HepG2 (cell line): ENCODE results near the gene SEBOX. TPM values are rescaled to one million over a fixed set of nuclear protein-coding genes. Genes with fewer than 3 reads are reported as not detected.

Experiments used
- ATAC-seq: fragments of 200-7000 bp; cut with Tn5 transposase; 3 replicates; pipeline ENCODE4 v1.9.1; 2020; ENCODE audit warnings: mild to moderate bottlenecking, moderate library complexity
- BruUV-seq: library from RNA; stranded (reverse); fragments of 400-500 nt; replicated peaks from 2 replicates; lab custom pipeline; 2021; lab: Mats Ljungman, UMichigan
- CTCF ChIA-PET: fragments of 300-600 bp; formaldehyde crosslinking; extraction: SDS; loops from one replicate; lab custom pipeline; 2021; ENCODE audit warnings: low total read pairs, inconsistent platforms, low intra/inter-chr PET ratio; lab: Yijun Ruan, JAX
- POLR2A ChIA-PET: fragments of 350-600 bp; sonication (Branson Sonifier 250); formaldehyde crosslinking; loops from one replicate; lab custom pipeline; 2020; ENCODE audit warnings: antibody characterized with exemption, inconsistent platforms; lab: Yijun Ruan, JAX
- DNase-seq: peaks from one replicate; pipeline ENCODE4 v3.0.0-alpha.2; 2015; ENCODE audit warnings: low spot score
- FAIRE-seq: peaks from 3 replicates; lab custom pipeline; 2011; peaks lifted over from hg19 to GRCh38; lab: Jason Lieb, UNC
- H2AFZ ChIP-seq: one replicate; pipeline ENCODE4 v1.6.1; 2011; ENCODE audit warnings: low read length, inconsistent platforms
- H3K27ac ChIP-seq: fragments of 300-600 bp; 3 replicates; pipeline ENCODE4 v1.8.0; 2011; ENCODE audit warnings: mixed run types, mild to moderate bottlenecking, mixed read lengths, low read length, inconsistent platforms; ENCODE audit not compliant: insufficient read depth; ENCODE audit errors: extremely low read length
- H3K27me3 ChIP-seq, 2 experiments: fragments of 200-600 bp in 1 of 2; 2 replicates in 1 of 2; 3 replicates in 1 of 2; pipeline versions ENCODE4 v1.6.0 to v1.8.0; 2011; ENCODE audit warnings: low read length in 2 of 2, mild to moderate bottlenecking in 2 of 2, moderate library complexity in 2 of 2, inconsistent platforms in 1 of 2; ENCODE audit not compliant: insufficient read depth in 2 of 2, control insufficient read depth in 1 of 2
- H3K36me3 ChIP-seq, 2 experiments: fragments of 200-600 bp in 1 of 2; replicated peaks in 1 of 2; 2 replicates in 1 of 2; 3 replicates in 1 of 2; pipeline versions ENCODE4 v1.5.1 to v1.8.0; 2011; ENCODE audit warnings: low read length in 2 of 2, inconsistent platforms in 1 of 2; ENCODE audit not compliant: insufficient read depth in 2 of 2, control insufficient read depth in 1 of 2
- H3K4me1 ChIP-seq: 2 replicates; pipeline ENCODE4 v1.5.1; 2012; ENCODE audit warnings: low read length, inconsistent platforms; ENCODE audit not compliant: insufficient read depth
- H3K4me2 ChIP-seq: 2 replicates; pipeline ENCODE4 v1.6.0; 2011; ENCODE audit warnings: low read depth, low read length, inconsistent platforms
- H3K4me3 ChIP-seq, 3 experiments: fragments of 200-600 bp in 1 of 3; sonication (generic), shearing (Covaris generic) in 1 of 3; replicated peaks in 1 of 3; 2 replicates each; pipeline ENCODE4 v1.5.1; 2011 to 2016; ENCODE audit warnings: low read length in 3 of 3, inconsistent platforms in 2 of 3, low read depth in 2 of 3, mild to moderate bottlenecking in 2 of 3, control low read depth in 1 of 3, mixed read lengths in 1 of 3; ENCODE audit not compliant: insufficient read depth in 1 of 3
- H3K79me2 ChIP-seq: one replicate; pipeline ENCODE4 v1.6.1; 2011; ENCODE audit warnings: low read length, inconsistent platforms; ENCODE audit not compliant: insufficient read depth
- H3K9ac ChIP-seq: 2 replicates; pipeline ENCODE4 v1.6.0; 2011; ENCODE audit warnings: mild to moderate bottlenecking, low read depth, low read length, inconsistent platforms; ENCODE audit not compliant: insufficient read depth
- H3K9me3 ChIP-seq: 2 replicates; pipeline ENCODE4 v1.5.1; 2012; ENCODE audit warnings: mild to moderate bottlenecking, low read length
- H4K20me1 ChIP-seq: 2 replicates; pipeline ENCODE4 v1.6.0; 2011; ENCODE audit warnings: inconsistent platforms, mild to moderate bottlenecking, low read length, moderate library complexity; ENCODE audit not compliant: insufficient read depth
- AGO1 ChIP-seq: fragments of 200-400 bp; formaldehyde crosslinking; IDR thresholded peaks from 2 replicates; pipeline ENCODE4 v1.6.1; 2017; ENCODE audit warnings: mild to moderate bottlenecking, low read depth, low read length, moderate library complexity; ENCODE audit not compliant: poor library complexity, severe bottlenecking
- BATF2 ChIP-seq: sonication (generic); formaldehyde crosslinking; IDR thresholded peaks from 2 replicates; pipeline ENCODE4 v1.8.0; 2022; ENCODE audit warnings: mild to moderate bottlenecking, missing genetic modification reagents, moderate library complexity
- CCAR2 ChIP-seq: fragments of 200-400 bp; formaldehyde crosslinking; optimal IDR thresholded peaks from 2 replicates; pipeline ENCODE3; 2018; ENCODE audit warnings: low read depth, mild to moderate bottlenecking, low read length, moderate library complexity
- GZF1 ChIP-seq: sonication (generic); formaldehyde crosslinking; IDR thresholded peaks from 2 replicates; pipeline ENCODE4 v1.5.1; 2020; ENCODE audit warnings: mild to moderate bottlenecking, missing genetic modification reagents
- HOXA7 ChIP-seq: sonication (generic); formaldehyde crosslinking; IDR thresholded peaks from 2 replicates; pipeline ENCODE4 v1.8.1; 2022; ENCODE audit warnings: mild to moderate bottlenecking, missing genetic modification reagents, moderate library complexity
- MXD4 ChIP-seq: IDR thresholded peaks from 2 replicates; pipeline ENCODE4 v1.6.1; 2016; ENCODE audit warnings: mild to moderate bottlenecking, missing biosample characterization, missing genetic modification reagents
- NFKBIZ ChIP-seq: IDR thresholded peaks from 2 replicates; pipeline ENCODE4 v1.6.1; 2018; ENCODE audit warnings: missing genetic modification reagents, missing compliant biosample characterization
- PHF21A ChIP-seq: sonication (generic); formaldehyde crosslinking; IDR thresholded peaks from 2 replicates; pipeline ENCODE4 v1.5.0; 2020; ENCODE audit warnings: mild to moderate bottlenecking, missing genetic modification reagents
- PRMT3 ChIP-seq: sonication (generic); formaldehyde crosslinking; IDR thresholded peaks from 2 replicates; pipeline ENCODE4 v1.8.1; 2022; ENCODE audit warnings: low read depth, mild to moderate bottlenecking, moderate library complexity, missing genetic modification reagents, borderline replicate concordance
- RELA ChIP-seq: sonication (generic); formaldehyde crosslinking; IDR thresholded peaks from 2 replicates; pipeline ENCODE4 v1.4.0; 2020; ENCODE audit warnings: missing genetic modification reagents
- ZNF264 ChIP-seq: sonication (generic); formaldehyde crosslinking; IDR thresholded peaks from 2 replicates; pipeline ENCODE4 v1.4.0; 2020; ENCODE audit warnings: missing genetic modification reagents
- ZNF407 ChIP-seq: sonication (generic); formaldehyde crosslinking; IDR thresholded peaks from one replicate; pipeline ENCODE4 v1.5.1; 2020; ENCODE audit warnings: mild to moderate bottlenecking, missing genetic modification reagents; ENCODE audit errors: not compliant biosample characterization
- ZNF782 ChIP-seq: sonication (generic); formaldehyde crosslinking; IDR thresholded peaks from 2 replicates; pipeline ENCODE4 v1.4.0; 2020; ENCODE audit warnings: missing genetic modification reagents, mild to moderate bottlenecking, borderline replicate concordance
- WGBS: methylation state at CpG from one replicate; pipeline ENCODE4 v1.1.6; 2017; ENCODE audit warnings: low lambda C conversion rate; 5-methylcytosine and 5-hydroxymethylcytosine counted together
- in situ Hi-C: cut with HindIII; loops from 2 replicates; pipeline ENCODE4 v1.10.0; 2017; ENCODE audit warnings: low pct_unique_long_range_greater_than_20kb; ENCODE audit not compliant: extremely low pct_ligation_motif_present
- intact Hi-C: fragments of 100-400 bp; cut with micrococcal nuclease; formaldehyde crosslinking; loops from one replicate; pipeline ENCODE4 v1.10.0; 2022; ENCODE audit not compliant: unreplicated experiment
- polyA plus RNA-seq, 8 experiments: library from polyadenylated mRNA; depleted of rRNA in 3 of 8; stranded (reverse) in 7 of 8; unstranded in 1 of 8; fragments of >200 nt; fragmentation: Illumina TruSeq in 4 of 8; extraction: Trizol in 4 of 8; gene quantifications; 2 replicates each; pipeline versions ENCODE4 v1.2.1 to v1.2.3, GENCODE V29; 2011 to 2016; ENCODE audit warnings: low read depth in 4 of 8, missing spikeins in 1 of 8, mixed read lengths in 1 of 8; ENCODE audit not compliant: insufficient read depth in 1 of 8
- total RNA-seq, 5 experiments: library from RNA; depleted of rRNA; stranded (reverse); fragments of >200 nt; fragmentation: Illumina TruSeq; extraction: Trizol; gene quantifications; 2 replicates each; pipeline ENCODE4 v1.2.3, GENCODE V29; 2016; ENCODE audit warnings: low read depth in 1 of 5
- TF ChIP-seq, protein P1 (sequence below): sonication (generic); formaldehyde crosslinking; IDR thresholded peaks from 2 replicates; pipeline ENCODE4 v1.5.1; 2020; ENCODE audit warnings: missing genetic modification reagents, mild to moderate bottlenecking, borderline replicate concordance

Gene SEBOX
- total and polyA plus RNA-seq, 2 of the 13 experiments (the other 11 are each of a cell fraction or from before 2014, with no cell fraction given), result not detected

- no peak for DNase-seq
- ChIA-PET CTCF (no interaction called here), POLR2A (interaction anchor here (0.8 to 8.3 kb wide), 6 partner anchors 9 to 58 kb away, joined by 3 to 122 read pairs (median 3); partner anchors contain the start of genes IFT20, SLC46A1 and TNFAIP1)
- no TSS peak for BruUV-seq
- H2AFZ ChIP-seq, result no peak overlapping the region
- no peaks in the 10 kb centered on the region for H3K9me3 ChIP-seq
- no peak overlapping the region for H3K27ac ChIP-seq
- H3K4me1 ChIP-seq, result peaks cover 33% of the 10 kb centered on the region
- H3K79me2 ChIP-seq, result peaks cover 9% of the 10 kb centered on the region
- no peak overlapping the region for H3K4me3 ChIP-seq
- no peaks in the 10 kb centered on the region for H3K27me3 ChIP-seq
- H3K4me2 ChIP-seq, result no peak overlapping the region
- H3K36me3 ChIP-seq, result peaks cover 19 to 41% of the 10 kb centered on the region in 2 experiments
- 97% methylated on average over 5 of the region's 8 CpGs for whole genome bisulfite sequencing
- no peak for ATAC-seq
- H4K20me1 ChIP-seq, result no peaks in the 10 kb centered on the region
- in situ Hi-C loops (no loop called here), intact Hi-C loops (no loop called here)
- FAIRE-seq, result no peak
- no peak overlapping the region for H3K9ac ChIP-seq
- TF ChIP-seq BATF2 (CRISPR knock-in tag) (no peak), CCAR2 (no peak), NFKBIZ (CRISPR knock-in tag) (no peak), ZNF407 (CRISPR knock-in tag) (no peak), ZNF782 (CRISPR knock-in tag) (no peak), ZNF264 (no peak), PRMT3 (CRISPR knock-in tag) (no peak), GZF1 (CRISPR knock-in tag) (no peak), HOXA7 (no peak), RELA (no peak), AGO1 (no peak), MXD4 (CRISPR knock-in tag) (no peak), PHF21A (no peak)
- TF ChIP-seq, protein P1, sequence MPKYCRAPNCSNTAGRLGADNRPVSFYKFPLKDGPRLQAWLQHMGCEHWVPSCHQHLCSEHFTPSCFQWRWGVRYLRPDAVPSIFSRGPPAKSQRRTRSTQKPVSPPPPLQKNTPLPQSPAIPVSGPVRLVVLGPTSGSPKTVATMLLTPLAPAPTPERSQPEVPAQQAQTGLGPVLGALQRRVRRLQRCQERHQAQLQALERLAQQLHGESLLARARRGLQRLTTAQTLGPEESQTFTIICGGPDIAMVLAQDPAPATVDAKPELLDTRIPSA, result no peak
Measured at GRCh38 chr17:28363776-28364650, 986 bp downstream of the SEBOX start.
